ENCODE measurements around the gene P4HTM.
A peak's percentile ranks its signal among the peaks of the same experiment; 100 is the strongest.

Gene P4HTM

DNA sequence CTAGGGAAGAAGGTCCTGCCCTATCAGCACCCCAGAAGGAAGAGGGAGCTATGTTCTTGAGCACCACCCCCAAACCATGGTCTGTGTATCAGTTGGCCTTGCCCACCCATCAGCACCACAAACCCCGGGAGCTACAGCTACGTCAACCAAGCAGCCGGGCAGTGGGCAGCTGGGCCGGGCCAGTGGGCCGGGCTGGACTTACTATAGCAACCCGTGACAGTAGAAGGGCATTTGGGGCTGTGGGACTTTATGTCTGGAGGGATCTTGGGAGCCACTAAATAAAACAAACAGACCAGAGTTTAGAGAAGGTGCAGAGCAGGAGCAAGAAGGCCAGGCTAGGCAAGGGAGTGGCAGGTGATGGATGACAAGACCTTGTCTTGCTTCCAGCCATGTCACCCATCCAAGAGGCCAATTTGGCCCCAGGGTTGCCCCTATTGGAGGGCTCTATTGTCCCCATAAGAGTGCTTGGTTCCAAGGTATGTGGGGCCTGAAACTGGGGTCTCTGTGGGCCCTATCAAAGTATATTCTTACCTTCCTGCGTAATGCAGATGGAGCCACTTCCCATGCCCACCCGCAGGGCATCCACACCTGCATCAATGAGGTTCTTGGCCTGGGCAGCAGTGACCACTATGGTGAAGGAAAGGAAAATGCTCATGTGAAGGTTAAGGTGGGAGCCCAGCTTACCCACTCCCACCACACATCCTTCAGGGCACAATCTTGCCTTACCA is 35.9 kb downstream of the P4HTM start:
- DNase-seq, result no peak

DNA sequence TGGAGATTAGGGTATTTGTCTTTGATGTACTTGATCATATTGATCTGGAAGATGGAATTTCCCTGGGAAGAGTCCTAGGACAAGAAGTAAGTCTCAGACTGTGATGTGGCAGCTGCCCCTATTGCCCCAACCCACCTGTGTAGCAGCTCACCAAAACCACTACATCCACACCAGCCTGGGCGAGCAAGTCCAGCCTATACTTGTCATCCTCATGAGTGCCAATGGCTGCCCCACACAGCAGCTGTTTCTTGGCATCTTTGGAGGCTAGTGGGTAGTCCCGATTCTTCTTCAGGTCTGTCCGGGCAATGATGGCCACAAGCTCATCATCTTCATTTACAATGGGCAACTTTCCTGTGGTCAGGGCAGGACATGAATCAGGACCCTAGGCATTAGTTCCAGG is 36.5 kb downstream of the P4HTM start:
- DNase-seq, result no peak

DNA sequence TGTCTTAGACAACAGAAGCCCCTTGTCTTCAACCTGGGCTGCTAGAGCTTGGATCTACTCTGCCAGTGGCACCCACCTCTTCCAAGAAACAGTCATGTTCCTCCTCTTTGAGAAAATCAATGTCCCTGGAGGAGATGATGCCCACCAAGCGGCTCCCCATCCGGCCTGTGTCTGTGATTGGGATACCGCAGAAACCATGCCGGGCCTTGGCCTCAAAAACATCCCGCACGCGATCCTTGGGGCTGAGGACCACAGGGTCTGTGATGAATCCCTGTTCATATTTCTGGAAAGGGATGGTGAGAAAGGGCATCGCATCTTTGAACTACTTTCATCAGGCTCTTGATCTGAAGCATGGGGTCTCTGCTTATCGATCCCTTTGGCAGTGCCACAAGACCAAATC is 37.6 kb downstream of the P4HTM start:
- no peak for DNase-seq

DNA sequence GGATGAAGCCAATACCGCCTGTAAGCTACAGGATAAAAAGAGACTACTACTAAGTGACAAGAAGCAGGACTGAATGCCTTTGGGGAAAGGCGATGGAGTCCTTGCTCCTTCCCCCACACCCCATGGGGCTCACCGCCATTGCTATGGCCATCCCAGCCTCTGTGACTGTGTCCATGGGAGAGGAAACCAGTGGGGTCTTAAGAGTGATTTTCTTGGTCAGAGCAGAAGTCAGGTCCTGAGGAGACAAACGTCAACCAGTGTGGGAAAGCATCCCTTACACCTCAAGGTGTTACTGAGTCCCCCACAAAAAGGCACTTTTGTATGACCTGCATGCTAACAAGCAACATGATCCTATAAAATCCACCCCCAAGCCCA is 38.2 kb downstream of the P4HTM start:
- no peak for DNase-seq

DNA sequence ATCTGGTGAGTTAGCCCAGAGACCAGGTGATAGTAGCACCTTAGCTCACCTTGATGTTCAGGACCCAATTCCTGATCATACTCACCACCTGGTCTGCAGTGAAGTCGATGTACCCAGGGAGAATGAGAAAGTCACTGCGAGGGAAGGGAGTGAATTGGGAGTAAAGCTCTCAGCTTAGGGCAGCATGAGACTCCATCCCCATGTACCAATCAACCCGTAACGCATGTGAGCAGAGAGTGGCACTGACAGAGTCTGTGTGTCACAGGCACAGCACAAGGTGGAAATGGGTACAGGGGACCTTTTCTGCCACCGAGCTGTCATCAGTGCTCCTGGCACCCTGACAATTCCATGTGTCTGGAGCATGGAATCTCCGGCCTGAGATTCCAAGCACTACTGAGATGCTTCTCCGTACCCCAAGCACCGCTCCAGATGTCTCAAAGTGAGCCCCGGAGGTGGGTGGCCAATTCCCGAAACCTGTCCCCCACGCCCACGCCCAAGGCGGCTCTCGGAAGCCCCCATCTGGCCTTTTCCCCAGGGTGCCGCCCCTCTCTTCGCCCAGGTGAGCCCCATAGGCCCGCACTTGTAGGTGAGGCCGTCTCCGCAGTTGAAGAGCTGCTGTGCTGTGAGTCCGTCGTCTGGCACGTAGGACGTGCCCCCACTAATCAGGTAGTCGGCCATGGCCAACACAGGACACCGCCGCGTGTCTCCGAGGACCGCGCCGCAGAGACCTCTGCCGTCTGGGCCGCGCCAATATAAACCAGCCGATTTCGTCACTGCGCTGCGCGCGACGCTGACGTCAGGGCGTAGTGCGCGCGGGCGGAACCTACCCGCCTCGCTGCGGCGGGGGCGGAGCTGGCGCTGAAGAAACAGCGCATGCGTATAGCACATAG is 38.9 kb downstream of the P4HTM start, which contains the start of gene IMPDH2:
Gene IMPDH2, minus strand, starts transcription at position 726 of the 890 bp plus-strand sequence. Its CDS starts 48 bp downstream, at position 678.
- peak; percentile 91 for DNase-seq

DNA sequence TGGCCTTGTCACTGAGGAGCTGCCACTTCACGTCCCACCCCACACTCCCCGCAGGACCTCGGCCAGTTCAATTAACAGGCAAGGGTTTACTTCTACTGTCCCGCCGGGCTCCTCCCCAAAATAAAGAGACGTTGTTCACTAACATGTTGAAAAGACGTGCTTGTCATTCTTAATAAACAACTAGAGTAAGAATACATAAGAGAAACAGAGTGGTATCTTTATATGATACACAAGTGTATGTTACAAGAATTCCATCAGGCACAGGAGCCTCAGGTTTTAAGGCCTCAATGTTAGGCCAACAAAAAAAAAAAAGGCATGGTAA is 39.5 kb downstream of the P4HTM start:
- no peak for DNase-seq

DNA sequence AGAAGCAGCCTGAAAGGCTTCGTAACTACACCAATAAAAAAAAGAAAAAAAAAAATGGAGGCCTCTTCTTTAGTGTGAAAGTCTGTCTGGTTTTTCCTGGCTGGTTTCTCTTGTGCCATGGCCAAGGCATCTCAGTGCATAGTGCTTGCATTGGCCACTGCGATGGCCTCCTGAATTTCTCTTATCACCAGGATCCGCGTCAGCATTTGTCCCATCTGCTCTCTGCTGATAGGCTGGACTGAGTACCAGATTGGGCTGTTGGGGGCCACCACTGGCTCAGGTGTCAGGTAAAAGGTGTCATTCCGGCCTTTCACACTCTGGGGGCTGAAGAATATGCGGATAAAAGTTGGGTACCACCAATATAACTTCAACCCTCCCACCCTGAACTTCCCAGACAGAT is 40.3 kb downstream of the P4HTM start:
- DNase-seq, result no peak

DNA sequence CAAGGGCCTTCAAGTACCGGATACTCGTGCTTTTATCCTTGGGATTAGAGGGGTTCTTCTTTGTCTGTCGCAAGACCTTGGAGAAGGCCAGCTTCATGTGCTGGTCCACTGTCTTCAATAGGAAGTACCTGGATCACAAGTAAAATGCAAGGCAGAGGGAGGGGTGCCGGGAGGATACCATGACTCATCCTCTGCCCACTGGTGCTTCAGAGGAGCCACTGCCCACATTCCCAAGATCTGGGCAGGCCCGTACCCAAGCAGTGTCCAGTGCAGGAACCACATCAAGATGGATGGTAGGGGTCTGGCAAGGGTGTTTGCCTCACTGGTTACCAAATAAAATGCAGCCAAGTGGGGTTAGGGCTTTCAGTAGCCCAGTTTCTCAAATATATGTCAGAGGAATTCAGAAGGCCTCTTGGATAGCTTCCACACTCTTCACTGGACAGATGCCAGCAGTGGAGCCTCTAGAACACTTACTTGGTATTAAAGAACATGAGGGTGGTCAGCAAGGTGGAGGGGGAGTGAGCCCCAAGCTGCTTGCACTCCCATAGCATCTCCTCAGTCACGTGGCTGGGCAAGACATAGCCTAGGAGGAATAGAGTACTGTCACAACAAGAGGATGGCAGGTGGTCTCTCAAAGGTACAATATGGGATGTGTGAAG is 42.7 kb downstream of the P4HTM start:
- no peak for DNase-seq

DNA sequence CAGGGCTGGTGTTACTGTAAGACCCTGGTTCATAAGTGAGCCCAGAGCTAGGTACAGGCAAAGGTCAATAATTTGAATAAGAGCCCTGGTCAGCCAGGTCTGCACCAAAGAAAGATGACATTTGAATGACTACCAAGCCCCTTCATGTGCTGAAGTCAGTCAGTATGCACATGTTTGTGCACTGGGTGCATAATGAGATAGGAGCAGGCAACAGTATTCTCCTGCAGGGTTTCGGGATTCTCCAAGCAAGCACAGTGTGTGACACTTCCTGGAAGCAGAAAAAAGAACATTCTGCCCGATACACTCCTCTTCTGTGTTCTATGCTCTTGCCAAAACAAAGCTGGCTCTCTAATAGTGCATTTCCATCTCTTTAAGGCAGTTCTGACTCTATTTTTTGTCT is 44.6 kb downstream of the P4HTM start:
- no peak for DNase-seq

DNA sequence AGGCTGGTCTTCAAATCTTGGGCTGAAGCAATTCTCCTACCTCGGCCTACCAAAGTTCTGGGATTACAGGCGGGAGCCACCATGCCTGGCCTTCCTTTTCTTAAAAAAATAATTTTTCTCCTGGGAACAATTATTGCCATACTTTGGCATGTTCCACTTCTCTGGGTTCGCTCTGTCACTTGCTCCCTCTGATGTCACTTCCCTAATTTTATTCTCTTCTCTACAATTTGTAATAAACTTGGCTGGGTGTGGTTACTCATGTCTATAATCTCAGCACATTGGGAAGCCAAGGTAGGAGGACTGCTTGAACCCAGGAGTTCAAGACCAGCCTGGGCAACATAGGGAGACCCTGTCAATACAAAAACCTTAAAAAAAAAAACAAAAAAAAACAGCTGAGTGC is 45.2 kb downstream of the P4HTM start:
- DNase-seq, result no peak

DNA sequence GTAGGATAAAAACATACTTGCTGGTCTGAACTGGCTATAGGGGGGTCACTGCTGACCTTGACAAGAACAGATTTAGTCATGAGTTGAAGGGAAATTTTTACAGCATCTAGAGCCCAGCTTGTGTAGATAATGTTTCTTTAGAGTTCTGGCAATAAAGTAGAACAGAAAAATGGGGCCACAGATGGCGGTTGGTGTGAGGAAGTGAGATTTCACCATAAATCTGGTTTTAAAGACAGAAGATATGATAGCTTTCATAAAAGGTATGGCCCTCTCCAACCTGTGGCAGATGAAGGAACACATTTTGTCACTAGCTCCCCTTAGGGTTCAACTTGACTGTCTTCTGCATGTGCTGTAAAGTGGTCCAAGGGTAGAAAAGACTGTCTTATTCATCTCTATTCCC is 63.5 kb downstream of the P4HTM start:
- DNase-seq, result no peak

DNA sequence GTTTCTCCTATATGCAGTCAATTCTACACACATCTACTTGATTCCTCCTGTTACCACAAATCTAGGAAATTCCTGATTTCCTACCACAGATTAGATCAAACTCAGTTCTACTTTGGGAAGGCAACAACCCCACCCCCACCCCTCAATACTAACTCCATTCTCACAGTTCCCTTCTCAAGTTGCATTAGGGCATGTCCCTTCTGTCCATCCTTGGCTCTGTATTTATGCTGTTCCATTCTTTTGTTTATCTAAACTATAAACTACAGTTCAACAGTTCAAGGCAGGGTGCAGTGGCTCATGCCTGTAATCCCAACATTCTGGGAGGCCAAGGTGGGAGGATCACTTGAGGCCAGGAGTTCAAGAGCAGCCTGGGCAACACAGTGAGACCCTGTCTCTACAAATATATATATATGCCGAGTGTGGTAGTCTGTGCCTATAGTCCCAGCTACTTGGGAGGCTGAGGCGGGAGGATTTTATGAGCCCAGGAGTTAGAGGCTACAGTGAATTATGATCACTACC is 64.4 kb downstream of the P4HTM start:
- no peak for DNase-seq

All from fibroblast of upper back skin (primary cell).